HepG2 (cell line): ENCODE results near the gene ADAM15. TPM values are rescaled to one million over a fixed set of nuclear protein-coding genes. Genes with fewer than 3 reads are reported as not detected.

Experiments
- CEBPZ ChIP-seq: IDR thresholded peaks from 2 replicates; pipeline ENCODE4 v1.6.1; 2012; ENCODE audit warnings: low read length, improper control_type of control experiment
- JUND ChIP-seq: sonication (generic); formaldehyde crosslinking; IDR thresholded peaks from 2 replicates; pipeline ENCODE4 v1.8.0; 2022; ENCODE audit warnings: mild to moderate bottlenecking, missing genetic modification reagents
- KDM6A ChIP-seq: IDR thresholded peaks from 2 replicates; pipeline ENCODE4 v1.6.1; 2016; ENCODE audit warnings: low read depth
- MIER3 ChIP-seq: IDR thresholded peaks from 2 replicates; pipeline ENCODE4 v1.6.1; 2016; ENCODE audit warnings: missing compliant biosample characterization, borderline replicate concordance
- PAXIP1 ChIP-seq: sonication (generic); formaldehyde crosslinking; conservative IDR thresholded peaks from 2 replicates; pipeline ENCODE4 v1.4.0; 2020; ENCODE audit warnings: mild to moderate bottlenecking, missing genetic modification reagents, moderate library complexity
- PBX3 ChIP-seq: sonication (generic); formaldehyde crosslinking; IDR thresholded peaks from 2 replicates; pipeline ENCODE4 v1.8.1; 2023; ENCODE audit warnings: missing genetic modification reagents, inconsistent platforms, borderline replicate concordance
- ZBTB8A ChIP-seq: sonication (generic); formaldehyde crosslinking; IDR thresholded peaks from 2 replicates; pipeline ENCODE4 v1.4.0; 2020; ENCODE audit warnings: mild to moderate bottlenecking, low read depth, missing genetic modification reagents, borderline replicate concordance
- ZGPAT ChIP-seq: IDR thresholded peaks from 2 replicates; pipeline ENCODE4 v1.6.1; 2016; ENCODE audit warnings: mild to moderate bottlenecking
- ZNF234 ChIP-seq: sonication (generic); formaldehyde crosslinking; conservative IDR thresholded peaks from 2 replicates; pipeline ENCODE4 v1.5.1; 2020; ENCODE audit warnings: mild to moderate bottlenecking, missing genetic modification reagents
- ZNF382 ChIP-seq: sonication (generic); formaldehyde crosslinking; IDR thresholded peaks from 2 replicates; pipeline ENCODE4 v1.5.0; 2020; ENCODE audit warnings: missing genetic modification reagents, mild to moderate bottlenecking, borderline replicate concordance
- ZNF550 ChIP-seq: sonication (generic); formaldehyde crosslinking; IDR thresholded peaks from 2 replicates; pipeline ENCODE4 v1.4.0; 2020; ENCODE audit warnings: mild to moderate bottlenecking, missing genetic modification reagents, borderline replicate concordance
- ZNF709 ChIP-seq: sonication (generic); formaldehyde crosslinking; IDR thresholded peaks from 2 replicates; pipeline ENCODE4 v1.5.0; 2020; ENCODE audit warnings: mild to moderate bottlenecking, missing genetic modification reagents
- ZNF879 ChIP-seq: sonication (generic); formaldehyde crosslinking; IDR thresholded peaks from 2 replicates; pipeline ENCODE4 v1.8.1; 2023; ENCODE audit warnings: missing genetic modification reagents
- polyA plus RNA-seq, 8 experiments: library from polyadenylated mRNA; depleted of rRNA in 3 of 8; stranded (reverse) in 7 of 8; unstranded in 1 of 8; fragments of >200 nt; fragmentation: Illumina TruSeq in 4 of 8; extraction: Trizol in 4 of 8; gene quantifications; 2 replicates each; pipeline versions ENCODE4 v1.2.1 to v1.2.3, GENCODE V29; 2011 to 2016; ENCODE audit warnings: low read depth in 4 of 8, missing spikeins in 1 of 8, mixed read lengths in 1 of 8; ENCODE audit not compliant: insufficient read depth in 1 of 8
- total RNA-seq, 5 experiments: library from RNA; depleted of rRNA; stranded (reverse); fragments of >200 nt; fragmentation: Illumina TruSeq; extraction: Trizol; gene quantifications; 2 replicates each; pipeline ENCODE4 v1.2.3, GENCODE V29; 2016; ENCODE audit warnings: low read depth in 1 of 5
- TF ChIP-seq, protein P1 (sequence below): sonication (generic); formaldehyde crosslinking; IDR thresholded peaks from 2 replicates; pipeline ENCODE4 v1.4.0; 2020; ENCODE audit warnings: low read depth, missing genetic modification reagents

ADAM15 gene
- total and polyA plus RNA-seq, 2 of the 13 experiments (the other 11 are each of a cell fraction or from before 2014, with no cell fraction given) = 17.9 to 25.6 TPM

DNA sequence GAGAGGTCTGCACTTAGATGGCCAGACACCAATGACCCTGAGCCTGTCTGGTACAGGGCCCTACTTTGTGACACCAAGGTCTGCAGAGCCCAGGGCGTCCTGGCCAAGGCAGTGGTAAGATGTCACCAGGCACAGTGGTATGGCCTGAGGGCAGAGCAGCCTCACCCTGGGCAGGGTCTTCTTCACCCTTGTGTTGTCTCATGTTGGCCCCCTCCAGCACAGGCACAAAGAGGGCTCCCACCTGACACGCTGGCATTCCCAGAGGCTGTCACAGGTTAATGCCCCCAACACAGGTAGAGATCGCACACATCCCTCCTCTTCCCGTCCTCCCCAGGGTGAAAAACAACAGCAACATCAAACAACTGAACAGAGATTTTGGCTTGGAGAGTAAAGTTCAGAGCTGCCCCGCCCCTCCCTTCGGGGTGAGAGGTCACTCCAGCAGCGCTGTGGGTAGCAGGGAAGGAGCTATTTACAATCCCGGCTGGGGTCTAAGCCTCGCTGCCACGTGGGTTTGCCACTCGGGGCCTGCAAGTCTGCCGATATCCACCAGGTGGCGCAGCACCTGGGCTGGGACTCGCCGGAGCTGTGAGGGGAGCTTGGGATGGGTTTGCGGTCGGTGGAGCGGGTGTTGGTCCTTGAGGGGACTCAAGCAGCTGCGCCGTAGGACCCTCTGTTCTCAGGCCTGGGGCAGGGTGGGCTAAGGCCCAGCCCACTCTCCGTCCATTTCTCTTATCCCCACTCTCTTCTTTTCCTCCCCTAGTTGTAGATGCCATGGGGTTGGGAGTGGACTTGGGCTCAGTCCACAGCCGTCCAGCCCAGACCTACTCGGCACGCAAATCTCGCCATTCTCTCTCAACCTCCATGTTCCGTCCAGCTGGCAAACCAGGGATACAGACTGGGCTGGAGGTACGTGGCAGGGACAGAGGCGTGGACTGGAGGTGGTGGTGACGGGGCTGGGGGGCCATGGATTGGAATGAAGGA is 40.2 kb downstream of the ADAM15 start (continued):
- TF ChIP-seq CEBPZ (no peak), PBX3 (CRISPR knock-in tag) (no peak), ZNF234 (no peak), ZNF879 (CRISPR knock-in tag) (no peak), MIER3 (CRISPR knock-in tag) (peak; percentile 90; the same call in 1 of the 2 replicates), ZNF382 (no peak), PAXIP1 (CRISPR knock-in tag) (peak; percentile 94), ZBTB8A (CRISPR knock-in tag) (no peak), KDM6A (CRISPR knock-in tag) (peak; percentile 78), ZGPAT (CRISPR knock-in tag) (peak; percentile 89), ZNF709 (CRISPR knock-in tag) (no peak), ZNF550 (no peak), JUND (CRISPR knock-in tag) (peak; percentile 39; the same call in 1 of the 2 replicates)
- TF ChIP-seq, protein P1, sequence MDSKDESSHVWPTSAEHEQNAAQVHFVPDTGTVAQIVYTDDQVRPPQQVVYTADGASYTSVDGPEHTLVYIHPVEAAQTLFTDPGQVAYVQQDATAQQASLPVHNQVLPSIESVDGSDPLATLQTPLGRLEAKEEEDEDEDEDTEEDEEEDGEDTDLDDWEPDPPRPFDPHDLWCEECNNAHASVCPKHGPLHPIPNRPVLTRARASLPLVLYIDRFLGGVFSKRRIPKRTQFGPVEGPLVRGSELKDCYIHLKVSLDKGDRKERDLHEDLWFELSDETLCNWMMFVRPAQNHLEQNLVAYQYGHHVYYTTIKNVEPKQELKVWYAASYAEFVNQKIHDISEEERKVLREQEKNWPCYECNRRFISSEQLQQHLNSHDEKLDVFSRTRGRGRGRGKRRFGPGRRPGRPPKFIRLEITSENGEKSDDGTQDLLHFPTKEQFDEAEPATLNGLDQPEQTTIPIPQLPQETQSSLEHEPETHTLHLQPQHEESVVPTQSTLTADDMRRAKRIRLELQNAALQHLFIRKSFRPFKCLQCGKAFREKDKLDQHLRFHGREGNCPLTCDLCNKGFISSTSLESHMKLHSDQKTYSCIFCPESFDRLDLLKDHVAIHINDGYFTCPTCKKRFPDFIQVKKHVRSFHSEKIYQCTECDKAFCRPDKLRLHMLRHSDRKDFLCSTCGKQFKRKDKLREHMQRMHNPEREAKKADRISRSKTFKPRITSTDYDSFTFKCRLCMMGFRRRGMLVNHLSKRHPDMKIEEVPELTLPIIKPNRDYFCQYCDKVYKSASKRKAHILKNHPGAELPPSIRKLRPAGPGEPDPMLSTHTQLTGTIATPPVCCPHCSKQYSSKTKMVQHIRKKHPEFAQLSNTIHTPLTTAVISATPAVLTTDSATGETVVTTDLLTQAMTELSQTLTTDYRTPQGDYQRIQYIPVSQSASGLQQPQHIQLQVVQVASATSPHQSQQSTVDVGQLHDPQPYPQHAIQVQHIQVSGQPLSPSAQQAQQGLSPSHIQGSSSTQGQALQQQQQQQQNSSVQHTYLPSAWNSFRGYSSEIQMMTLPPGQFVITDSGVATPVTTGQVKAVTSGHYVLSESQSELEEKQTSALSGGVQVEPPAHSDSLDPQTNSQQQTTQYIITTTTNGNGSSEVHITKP (CRISPR knock-in tag) = peak; percentile 36; the same call in 1 of the 2 replicates
